Activated CD4-positive, CD25-positive, alpha-beta regulatory T cell treated with anti-CD3 and anti-CD28 coated beads, Interleukin-2, amount 50 U/mL, for 16 hours (primary cell): ENCODE measurements around the gene ANKIB1.

Source experiments
- DNase-seq: peaks from one replicate; pipeline ENCODE4 v3.0.0-alpha.2; 2020; ENCODE audit warnings: low read depth, low spot score

The ANKIB1 gene

DNA sequence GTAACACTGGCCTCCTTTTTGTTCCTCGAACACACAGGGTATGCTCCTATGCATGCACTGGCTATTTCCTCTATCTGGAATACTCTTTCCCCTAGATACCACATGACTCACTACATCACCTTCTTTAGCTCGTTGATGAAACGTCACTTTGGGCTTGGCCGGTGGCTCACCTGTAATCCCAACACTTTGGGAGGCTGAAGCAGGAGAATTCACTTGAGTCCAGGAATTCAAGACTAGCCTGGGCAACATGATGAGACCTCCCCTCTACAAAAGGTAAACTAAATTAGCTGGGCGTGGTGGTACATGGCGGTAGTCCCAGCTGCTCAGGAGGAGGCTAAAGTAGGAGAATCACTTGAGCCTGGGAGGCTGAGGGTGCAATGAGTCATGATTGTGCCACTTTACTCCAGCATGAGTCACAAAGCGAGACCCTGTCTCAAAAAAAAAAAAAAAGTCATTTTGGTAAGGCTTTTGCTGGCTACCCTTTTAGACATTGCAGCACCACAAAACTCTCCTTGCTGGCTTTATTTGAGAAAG is 14.5 kb downstream of the ANKIB1 start:
- no peak for DNase-seq

DNA sequence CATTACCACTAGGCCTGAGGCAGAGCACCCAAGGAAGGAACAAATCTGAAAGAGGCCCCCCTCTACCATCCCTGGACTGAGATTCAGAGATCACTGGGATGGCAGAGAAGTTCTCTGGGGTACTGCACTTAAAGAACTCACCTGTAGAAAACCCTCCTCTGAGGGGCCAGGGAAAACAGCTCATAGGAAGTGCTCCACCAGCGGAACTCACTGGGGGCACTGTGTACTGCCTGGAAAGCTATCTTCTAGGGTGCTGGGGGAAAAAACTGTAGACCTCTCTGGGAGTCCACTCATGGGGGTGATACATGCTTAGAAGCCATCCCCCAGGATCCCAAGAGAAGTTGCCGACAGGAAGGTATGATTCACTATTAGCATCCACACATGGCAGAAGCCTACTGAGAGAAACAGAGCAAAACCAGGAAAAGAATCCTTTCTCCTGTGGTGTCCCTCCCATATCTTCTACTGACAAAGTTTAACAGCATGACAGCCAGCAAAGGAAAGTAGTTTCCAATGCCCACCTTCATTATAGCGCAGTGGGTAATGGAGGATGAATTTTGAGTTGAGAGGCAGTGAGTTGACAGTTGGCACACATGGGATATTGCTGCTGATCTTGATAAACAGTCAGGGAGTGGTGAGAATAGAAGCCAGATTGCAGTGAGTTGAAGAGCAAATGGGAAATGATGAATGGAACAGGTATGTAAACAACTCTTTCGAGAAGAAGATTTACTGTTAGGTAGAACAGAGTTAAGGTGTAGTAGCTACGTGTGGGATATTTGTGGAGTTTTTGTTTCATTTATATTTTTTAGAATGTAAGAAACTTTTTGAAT is 20.9 kb downstream of the ANKIB1 start:
- no peak for DNase-seq

DNA sequence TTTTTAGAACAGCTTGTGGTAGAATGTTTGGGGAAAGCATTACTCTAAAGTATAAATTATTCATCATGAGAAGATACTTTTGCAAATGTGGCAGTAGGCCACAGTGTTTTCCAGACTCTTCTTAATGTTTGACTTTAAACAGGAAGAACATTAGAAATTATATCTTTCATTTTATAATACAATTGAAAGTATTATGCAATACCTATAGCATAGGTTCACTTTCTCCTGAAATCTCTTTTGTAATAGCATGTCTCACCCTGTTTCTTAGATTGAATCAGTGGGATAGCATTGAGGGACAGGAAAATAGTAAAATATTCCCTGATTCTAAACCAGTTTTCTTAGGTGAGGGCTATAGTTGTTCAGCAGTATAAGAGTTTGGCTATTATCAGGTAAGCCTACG is 23.1 kb downstream of the ANKIB1 start:
- no peak for DNase-seq

DNA sequence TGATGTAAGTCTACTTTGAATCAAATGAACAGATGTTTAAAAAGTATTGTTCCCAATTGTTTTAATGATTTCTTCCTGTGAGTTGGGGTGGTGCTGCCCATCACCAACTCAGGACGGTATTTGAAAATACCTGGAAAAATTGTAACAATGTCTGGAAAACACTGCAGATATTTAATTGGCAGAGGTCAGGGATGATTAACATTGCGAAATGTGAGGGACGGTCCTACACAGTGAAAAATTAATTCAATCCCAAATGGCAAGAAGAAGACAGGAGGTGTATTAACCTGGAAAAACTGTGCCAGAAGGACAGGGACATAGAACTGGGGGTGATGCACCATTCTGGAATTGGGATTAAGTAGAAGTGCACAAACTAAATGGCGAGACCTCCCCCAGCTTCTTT is 29.6 kb downstream of the ANKIB1 start:
- DNase-seq: no peak

DNA sequence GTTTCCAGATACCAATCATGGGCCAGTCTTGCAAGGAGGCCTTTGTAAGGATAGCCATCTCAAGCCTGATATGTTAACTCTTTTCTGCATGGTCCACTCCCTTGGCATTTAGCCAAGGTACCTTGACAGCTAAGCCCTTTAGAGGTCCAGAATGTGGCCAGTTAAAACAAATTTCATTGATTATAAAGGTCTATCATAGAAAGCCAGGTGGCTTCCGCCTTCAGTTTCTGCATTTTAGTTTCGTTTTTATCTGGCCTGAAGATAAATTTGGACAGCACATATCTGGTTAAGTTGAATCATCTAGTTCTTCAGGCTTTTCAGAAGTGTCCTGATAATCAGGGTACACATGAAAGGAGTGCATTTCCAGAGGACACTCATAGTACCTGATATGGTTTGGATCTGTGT is 30.7 kb downstream of the ANKIB1 start:
- no peak for DNase-seq

DNA sequence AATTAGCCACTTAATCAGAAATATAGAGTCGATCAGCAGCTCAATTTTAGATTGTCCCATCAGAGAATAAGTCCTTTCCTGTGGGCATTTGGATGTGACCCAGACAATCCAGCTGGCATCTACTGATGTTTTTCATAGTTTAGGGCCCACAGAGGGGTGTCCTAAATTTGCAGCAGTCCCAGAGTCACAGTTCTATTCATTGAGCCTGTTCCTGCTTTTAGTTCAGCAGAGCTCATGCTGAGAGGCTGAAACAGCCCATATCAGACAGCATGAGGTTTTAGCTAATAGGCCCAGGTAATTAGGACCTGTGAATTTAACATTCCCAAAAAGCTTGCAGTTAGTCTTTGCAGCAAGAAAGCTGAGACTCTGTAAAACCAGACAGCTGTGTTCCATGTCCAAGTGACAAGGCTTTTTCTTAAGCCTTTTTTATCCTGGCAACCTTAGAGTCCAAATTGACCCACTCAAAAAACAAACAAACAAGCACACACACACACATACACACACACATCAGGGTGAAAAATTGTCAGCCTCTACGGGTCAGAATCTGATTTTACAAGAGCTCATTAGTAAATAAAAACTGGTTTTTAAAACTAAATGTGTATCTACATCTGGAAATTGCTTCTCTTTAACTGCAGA is 33.7 kb downstream of the ANKIB1 start:
- DNase-seq: no peak

DNA sequence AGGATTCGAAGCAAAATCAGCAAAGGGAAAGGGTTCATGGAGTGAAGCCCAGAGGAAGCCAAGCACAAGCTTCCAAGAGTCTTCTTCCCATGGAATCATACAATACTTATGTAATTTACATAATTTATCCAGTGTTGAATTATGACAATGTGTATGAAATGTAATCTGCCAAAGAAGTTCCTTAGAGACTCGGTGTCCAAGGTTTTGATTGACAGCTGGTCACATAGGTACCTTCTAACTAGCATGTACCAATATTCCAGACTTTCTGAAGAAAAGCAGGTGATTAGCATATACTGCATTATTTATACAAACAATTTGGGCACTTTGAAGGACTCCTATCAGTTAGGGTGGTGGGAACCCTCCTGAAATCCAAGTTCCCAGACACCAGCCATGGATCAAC is 35.3 kb downstream of the ANKIB1 start:
- no peak for DNase-seq

DNA sequence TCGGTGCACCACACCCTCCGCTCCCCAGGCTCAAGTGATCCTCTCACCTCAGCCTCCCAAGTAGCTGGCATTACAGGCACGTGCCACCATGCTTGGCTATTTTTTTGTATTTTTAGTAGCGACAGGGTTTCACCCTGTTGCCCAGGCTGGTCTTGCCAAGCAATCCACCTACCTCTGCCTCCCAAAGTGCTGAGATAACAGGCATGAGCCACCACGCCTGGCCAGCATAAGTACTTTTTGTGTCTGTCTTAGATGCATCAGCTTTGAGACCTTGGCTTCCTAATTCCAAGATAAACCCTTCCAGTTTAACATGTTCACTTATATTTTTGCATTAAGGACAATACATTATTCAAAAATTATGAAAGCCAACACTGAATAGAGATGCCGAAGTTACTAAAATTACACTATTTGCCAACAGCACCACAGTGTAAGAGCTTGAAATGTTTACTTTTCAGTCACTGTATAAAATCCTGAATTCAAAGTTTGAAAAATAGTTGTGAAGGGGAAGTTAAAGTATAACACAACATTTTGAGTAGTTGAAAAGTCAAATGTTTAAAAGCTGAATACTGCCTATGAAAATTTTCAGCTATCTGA is 36.5 kb downstream of the ANKIB1 start:
- no peak for DNase-seq

DNA sequence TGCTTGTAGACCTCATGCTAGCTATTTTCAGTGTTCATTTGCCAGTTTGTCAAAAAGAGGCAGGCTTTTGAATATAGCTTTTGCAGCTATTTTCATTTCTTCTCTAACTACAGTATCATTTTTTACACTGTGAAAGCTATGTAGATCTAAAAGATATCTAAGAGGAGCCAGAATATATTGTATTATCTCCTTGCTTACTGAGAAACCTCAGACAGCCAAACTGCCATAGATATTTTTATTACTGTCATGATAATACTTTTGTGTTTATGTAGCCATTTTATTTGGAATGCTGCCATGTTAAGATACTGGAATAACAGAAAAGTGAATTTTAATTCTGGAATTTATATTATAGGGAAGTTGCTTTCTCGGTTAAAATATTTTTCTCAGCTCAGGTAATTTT is 37.2 kb downstream of the ANKIB1 start:
- no peak for DNase-seq

DNA sequence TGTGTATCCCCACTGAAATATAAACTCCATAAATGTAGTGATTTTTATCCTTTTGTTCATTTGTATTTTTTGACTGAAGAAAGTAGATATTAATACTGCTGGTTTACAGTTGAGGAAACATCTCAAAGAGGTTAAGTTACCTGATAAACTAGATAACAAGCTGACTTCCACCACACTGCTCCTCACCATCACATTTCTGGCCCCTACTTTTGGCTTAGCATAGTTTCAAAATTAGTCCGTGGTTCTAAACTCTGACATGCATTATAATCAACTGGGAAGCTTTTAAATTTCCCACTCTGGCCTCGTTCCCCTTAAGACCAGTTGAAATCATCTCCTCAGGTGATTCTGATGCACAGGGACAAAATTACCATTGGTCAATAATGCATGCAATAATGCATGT is 43.5 kb downstream of the ANKIB1 start:
- DNase-seq: no peak

DNA sequence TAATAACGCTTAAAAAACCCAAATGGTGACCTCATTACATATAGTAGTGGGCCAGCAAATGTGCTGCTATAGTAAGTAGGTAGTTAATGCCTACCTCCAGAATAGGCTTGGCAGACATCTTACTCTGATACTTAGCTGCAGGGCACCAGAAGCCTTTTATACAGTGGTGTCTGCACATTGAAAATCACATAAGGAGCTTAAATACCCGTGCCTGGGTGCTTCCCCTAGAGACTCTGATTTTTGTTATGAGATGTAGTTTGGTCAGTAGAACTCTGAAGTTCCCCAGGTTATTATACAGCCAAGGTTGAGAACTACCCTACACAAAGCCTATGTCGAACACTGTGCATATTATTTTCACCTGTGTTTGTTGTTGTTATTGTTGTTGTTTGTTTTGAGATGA is 47.2 kb downstream of the ANKIB1 start:
- DNase-seq: no peak

DNA sequence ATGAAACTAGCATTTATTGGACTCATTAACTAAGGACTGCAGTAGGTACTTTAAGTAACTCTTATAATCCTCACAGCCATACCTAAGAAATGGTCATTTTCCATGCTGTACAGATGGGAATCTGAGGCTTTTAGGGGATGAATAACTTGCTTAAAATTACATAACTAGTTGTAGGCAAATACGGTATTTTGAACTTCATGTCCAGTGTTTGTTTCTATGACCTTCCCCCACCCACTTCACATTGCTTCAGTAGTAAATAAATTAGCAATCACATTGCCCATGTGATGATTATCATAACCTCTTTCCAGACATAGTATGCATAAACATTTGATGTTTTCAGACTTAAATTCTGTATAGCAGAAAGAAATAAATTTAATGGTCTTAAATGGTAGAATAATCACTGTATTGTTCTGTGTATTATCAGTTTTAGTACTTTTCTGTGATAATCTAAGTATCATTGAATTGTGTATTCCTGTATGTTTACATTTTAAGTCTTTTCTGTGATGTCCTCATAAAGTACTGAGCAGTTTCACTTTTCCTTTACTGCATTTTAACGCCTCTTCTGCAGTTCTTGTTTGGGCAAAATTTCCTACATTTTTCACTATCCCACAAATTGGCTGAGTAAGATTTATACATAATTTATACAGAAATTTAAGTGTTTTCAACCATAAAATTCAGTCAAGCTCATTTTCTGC is 48.3 kb downstream of the ANKIB1 start:
- no peak for DNase-seq

DNA sequence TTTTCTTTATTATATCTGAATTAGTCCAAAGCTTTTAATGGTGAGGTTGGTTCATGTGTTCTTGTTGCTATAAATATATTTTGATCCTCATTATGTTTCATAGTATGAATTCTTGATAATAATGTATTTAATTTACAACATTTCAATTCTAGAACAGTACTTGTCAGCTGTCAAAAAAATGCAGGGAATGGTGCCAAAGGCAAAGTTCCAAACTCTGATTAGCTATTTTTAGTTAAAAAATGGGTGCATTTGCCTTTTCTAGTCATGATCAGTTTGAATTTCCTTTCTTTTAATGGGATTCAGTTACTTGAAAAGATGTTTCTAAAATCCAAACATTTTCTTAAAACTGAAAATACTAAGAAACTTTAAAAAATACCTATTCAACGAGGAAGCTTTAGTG is 49.6 kb downstream of the ANKIB1 start:
- no peak for DNase-seq

DNA sequence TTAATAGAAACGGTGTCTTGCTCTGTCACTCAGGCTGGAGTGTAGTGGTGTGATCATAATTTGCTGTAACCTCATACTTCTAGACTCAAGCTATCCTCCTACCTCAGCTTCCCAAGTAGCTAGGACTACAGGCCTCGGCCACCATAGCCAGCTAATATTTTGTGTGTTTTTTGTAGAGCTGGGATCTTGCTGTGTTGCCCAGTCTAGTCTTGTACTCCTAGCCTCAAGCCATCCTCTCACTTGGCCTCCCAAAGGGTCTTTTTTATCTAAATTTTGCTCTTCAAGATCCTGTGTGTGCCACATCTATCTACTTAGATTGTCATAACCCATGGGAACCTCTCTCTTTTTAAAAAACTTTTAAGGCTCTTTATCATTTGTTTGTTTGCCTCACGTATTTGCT is 50.5 kb downstream of the ANKIB1 start:
- no peak for DNase-seq

DNA sequence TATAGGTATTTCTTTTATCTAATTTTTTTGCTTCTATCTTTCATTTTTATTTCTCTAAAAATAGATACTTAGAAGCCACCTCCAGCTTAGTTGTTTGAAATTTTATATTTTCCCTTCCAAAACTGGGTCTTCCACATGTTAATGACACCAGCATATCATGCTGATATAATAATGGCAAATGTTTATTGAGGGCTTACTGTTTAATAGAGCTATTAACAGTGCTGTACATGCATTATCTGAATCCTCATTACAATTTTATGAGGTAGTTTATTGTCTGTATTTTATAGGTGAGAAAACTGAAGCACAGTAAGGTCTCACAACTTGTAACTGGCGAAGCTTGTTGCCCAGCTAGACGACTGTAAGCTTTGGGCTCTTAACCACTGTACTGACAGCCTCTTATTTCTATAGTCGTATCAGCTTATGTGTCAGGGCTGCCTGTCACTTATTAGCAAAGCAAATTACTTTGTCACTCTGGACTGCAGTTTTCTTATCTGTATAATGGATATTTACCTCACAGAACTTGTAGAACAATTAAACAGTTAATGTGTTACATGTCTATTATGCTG is 51.2 kb downstream of the ANKIB1 start:
- DNase-seq: no peak

DNA sequence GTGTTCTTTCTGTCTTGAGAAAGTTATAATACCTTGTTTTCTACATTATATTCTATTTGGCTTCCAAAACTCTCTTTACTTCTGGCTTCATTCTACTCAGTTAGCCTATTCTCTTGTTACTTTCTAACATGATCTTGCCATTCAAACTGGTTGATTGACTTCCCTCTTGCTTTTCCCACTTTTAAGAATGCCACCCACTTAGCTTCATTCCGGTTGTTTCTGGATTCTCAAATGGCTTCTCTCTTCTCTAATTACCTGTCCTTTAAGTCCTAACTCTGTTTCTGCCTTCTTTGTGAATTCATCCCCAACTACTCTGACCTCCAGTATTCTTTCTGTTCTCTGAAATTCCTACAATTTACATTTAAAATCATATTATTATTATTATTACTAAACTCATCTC is 52.0 kb downstream of the ANKIB1 start:
- DNase-seq: no peak

DNA sequence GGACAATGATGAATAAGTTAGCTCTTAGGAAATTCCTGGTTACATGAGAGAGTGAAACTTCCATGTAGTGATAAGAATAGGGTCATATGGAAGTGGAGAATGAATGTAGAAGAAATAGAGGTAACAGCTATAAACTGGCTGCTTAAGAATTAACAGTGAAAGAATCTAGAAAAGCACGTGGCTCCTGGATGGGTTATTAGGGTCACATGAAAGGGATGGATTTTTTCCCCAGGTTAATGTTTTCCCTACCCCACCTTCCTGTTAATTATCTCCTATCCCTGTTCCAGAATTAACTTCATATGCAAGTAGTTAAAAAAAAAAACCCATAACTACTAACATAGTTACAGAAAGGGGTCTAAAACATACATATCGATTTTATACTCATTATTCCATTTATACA is 58.0 kb downstream of the ANKIB1 start:
- DNase-seq: no peak

DNA sequence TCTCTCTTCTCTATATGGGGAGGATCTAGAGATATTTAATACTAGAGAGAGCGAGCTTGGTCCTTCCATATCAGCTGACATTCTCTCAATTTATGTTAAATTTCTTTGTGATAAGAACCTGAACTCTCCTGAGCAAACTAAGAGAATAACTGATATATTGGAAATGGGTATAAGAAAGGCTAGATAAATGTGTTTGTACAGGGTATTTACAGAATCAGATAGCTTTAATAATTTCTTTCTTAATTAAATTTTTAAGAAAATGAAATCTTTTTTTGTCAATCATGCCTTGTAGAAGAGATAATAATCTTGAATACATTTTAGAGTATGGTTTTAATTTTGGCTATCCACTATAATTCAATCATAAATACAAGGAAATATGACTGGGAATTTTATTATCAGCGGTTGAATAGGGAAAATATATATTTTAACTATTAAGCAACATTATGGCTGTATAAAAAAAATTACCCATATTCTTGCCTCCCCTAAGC is 58.7 kb downstream of the ANKIB1 start:
- no peak for DNase-seq

DNA sequence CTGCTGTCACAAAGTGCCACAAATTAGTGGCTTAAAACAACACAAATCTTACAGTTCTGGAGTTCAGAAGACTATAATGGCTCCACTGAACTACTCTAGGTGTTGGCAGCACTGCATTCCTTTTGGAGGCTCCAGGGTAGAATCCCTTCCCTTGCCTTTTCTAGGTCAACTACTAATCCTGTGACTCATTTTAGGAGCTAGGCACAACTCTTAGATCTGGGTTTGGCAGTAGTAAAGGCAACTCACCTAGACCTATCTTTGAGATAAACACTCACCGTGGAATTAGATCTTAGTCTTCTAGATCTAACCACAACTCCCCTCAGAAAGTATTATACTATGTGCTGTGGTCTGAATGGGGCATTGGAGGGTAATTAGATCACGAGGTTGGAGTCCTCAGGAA is 60.4 kb downstream of the ANKIB1 start:
- no peak for DNase-seq

DNA sequence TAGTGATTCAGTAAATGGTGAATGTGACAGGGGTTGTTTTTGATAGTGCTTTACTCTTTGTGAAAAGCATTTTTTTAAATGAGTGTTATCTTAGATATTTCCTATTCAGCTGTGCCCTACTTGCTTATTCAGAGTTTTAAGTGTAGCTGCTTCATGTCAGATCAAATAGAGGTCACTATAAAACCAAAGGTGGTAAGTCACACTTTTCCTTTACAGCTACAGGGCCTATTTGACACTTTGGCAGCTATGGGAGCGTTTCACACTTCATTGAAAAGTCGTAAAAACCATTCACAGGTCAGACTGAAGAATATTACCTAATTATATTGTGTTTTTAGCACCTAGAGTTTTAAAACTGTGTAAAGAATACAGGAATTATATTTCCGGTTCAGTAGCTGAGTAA is 67.3 kb downstream of the ANKIB1 start:
- DNase-seq: no peak

DNA sequence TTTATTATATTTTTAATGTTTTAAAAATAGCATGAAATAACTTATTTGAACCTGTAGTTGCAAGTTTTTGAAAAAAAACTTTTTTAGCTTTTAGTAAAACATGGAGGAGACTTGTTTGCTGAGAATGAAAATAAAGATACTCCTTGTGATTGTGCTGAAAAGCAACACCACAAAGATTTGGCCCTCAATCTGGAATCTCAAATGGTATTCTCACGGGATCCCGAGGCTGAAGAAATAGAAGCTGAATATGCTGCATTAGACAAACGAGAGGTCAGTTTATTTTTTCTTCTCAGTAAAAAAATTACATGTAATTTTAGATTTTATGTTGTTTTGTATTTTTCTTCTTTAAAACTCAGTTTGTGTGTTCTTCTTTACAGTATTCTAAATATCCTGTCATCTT is 73.5 kb downstream of the ANKIB1 start:
- no peak for DNase-seq

DNA sequence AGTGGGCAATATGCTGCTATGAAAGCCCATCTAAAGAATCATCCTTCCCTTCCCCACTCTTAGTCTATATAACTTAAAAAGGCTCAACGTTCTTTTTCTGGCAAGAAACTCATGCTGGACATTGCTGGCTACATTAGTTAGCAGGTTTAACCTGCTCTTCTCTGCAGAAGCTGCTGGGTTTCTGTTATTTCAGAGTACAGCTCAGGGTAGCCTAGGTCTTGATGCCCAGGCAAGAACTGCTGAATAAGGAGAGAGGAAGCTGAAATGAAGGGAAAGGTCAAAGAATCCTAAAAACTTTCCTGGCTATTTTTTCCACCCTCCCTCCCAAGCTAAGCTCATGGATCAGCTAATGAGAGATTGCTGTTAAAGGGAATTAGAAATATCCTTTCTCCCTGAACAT is 79.4 kb downstream of the ANKIB1 start:
- DNase-seq: no peak
